Kasumi-1 (cell line): ENCODE data around the gene SMIM10L1.

Experiments used
- DNase-seq, 2 experiments: peaks; one replicate each; lab custom pipeline; 2025; lab: John Stamatoyannopoulos, UW

Gene SMIM10L1

DNA sequence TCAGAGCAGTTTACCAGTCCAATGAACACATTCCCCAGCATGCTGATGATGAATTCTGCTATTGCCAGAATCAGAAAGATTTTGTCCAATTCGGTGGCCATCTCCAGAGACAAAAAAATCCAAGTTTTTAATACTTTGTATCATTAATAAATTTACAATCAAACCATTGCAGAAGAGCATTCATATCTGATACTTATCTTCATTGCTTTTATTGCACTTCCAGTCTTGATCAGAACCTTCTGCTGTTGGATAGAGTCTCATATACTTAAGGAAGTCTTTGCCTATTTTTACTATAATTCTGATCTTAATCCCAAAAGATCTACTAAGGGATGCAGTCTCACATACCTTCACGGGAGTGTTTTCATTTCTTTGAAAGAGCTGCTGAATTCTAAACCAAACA lies 15.8 kb downstream of the SMIM10L1 start, which contains the start of gene TAS2R42:
TSS of gene TAS2R42 (minus strand) at position 101 of the 400 bp plus-strand sequence. CDS start at position 101, 0 bp downstream.
- no peak for DNase-seq

- DNase-seq, result no peak
Measured at GRCh38 chr12:11202811-11203210, 31.8 kb downstream of the SMIM10L1 start.

- no peak for DNase-seq
Measured at GRCh38 chr12:11204173-11204572, 33.2 kb downstream of the SMIM10L1 start.

DNA sequence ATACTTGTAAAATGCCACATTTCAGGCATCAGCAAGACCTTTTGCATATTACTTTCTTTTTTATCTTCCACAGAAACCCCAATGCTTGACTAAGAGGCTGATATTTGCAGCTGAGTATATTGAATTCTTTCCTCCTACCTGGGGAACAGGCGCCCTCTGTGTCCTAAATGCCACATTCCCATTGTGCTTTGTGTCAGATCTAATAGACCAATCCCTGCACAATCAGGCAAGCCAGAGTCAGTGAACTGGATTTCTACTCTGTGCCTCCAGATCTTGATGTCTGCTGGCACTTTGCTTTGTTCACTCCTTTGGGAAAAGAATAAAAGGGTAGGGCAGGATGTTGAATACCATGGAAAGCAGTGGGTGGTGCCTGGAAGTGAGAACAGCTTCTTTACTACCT lies 38.1 kb downstream of the SMIM10L1 start:
- no peak for DNase-seq
